CD4-positive, alpha-beta T cell treated with Interleukin-1 beta for 1 hour (primary cell): Measurements from ENCODE around the gene CWF19L2.

Experiments
- DNase-seq, 2 donors: peaks; one replicate each; pipeline ENCODE4 v3.0.0-alpha.2; 2020 to 2022

The CWF19L2 gene

GRCh38 chr11:107282195-107282594, 175.4 kb downstream of the CWF19L2 start:
- no peak for DNase-seq
